Esophagus muscularis mucosa (tissue), 4 donors: ENCODE results near the gene ADCY1.

Source experiments
- EP300 ChIP-seq: sonication (generic); formaldehyde crosslinking; IDR thresholded peaks from one replicate; pipeline ENCODE4 v1.6.1; 2017; ENCODE audit warnings: antibody characterized with exemption
- POLR2A ChIP-seq: fragments of 450-650 bp; IDR thresholded peaks from one replicate; pipeline ENCODE4 v1.6.1; 2017; ENCODE audit warnings: antibody characterized with exemption, moderate library complexity, mild to moderate bottlenecking, low read depth
- POLR2AphosphoS5 ChIP-seq, 2 donors: sonication (generic); formaldehyde crosslinking; IDR thresholded peaks; one replicate each; pipeline ENCODE4 v1.6.1; 2017; ENCODE audit warnings: antibody characterized with exemption in 2 of 2
- TF ChIP-seq, protein P1 (sequence below), 3 experiments: fragments of 200-600 bp in 2 of 3; fragments of 450-650 bp in 1 of 3; sonication (generic) in 2 of 3; IDR thresholded peaks; one replicate each; pipeline ENCODE4 v1.5.1; 2017 to 2019; ENCODE audit warnings: antibody characterized with exemption in 3 of 3, mild to moderate bottlenecking in 2 of 3, moderate library complexity in 1 of 3

GRCh38 chr7:45653209-45653907 is 79.2 kb downstream of the ADCY1 start:
- TF ChIP-seq, protein P1, sequence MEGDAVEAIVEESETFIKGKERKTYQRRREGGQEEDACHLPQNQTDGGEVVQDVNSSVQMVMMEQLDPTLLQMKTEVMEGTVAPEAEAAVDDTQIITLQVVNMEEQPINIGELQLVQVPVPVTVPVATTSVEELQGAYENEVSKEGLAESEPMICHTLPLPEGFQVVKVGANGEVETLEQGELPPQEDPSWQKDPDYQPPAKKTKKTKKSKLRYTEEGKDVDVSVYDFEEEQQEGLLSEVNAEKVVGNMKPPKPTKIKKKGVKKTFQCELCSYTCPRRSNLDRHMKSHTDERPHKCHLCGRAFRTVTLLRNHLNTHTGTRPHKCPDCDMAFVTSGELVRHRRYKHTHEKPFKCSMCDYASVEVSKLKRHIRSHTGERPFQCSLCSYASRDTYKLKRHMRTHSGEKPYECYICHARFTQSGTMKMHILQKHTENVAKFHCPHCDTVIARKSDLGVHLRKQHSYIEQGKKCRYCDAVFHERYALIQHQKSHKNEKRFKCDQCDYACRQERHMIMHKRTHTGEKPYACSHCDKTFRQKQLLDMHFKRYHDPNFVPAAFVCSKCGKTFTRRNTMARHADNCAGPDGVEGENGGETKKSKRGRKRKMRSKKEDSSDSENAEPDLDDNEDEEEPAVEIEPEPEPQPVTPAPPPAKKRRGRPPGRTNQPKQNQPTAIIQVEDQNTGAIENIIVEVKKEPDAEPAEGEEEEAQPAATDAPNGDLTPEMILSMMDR (IDR thresholded peaks at IDR 0.05), result no peak
- TF ChIP-seq POLR2AphosphoS5 (IDR thresholded peaks at IDR 0.05) (no peak), POLR2A (no peak), EP300 (no peak)
